T-helper 2 cell treated with Interferon-gamma antibody and Interleukin-4, amounts not matched to agents 100 ng/mL and 5 ng/mL, for 36 hours (primary cell): Measurements from ENCODE around the gene TMEM52. TPM values are rescaled to one million over a fixed set of nuclear protein-coding genes. Genes with fewer than 3 reads are reported as not detected.

Source experiments
- intact Hi-C: fragments of 100-400 bp; cut with micrococcal nuclease; formaldehyde crosslinking; loops from one replicate; pipeline ENCODE4 v1.15.1; 2023
- total RNA-seq: library from RNA; stranded (reverse); gene quantifications from 2 replicates; pipeline ENCODE4 v1.2.3, GENCODE V29; 2022

TMEM52 gene
- total RNA-seq, 1 donor from 2014 or later: not detected

DNA sequence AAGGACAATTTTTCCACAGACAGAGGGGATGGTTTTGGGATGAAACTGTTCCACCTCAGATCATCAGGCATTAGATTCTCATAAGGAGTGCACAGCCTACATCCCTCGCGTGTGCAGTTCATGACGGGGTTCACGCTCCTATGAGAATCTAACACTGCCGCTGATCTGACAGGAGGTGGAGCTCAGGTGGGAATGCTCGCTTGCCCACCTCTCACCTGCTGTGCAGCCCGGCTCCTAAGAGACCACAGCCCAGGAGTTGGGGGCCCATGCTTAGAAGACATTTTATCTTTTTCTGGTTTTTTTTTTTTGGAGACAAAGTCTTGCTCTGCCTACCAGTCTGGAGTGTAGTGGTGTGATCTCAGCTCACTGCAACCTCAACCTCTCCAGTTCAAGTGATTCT, 44.2 kb downstream of the TMEM52 start:
- intact Hi-C loops: no loop called here

DNA sequence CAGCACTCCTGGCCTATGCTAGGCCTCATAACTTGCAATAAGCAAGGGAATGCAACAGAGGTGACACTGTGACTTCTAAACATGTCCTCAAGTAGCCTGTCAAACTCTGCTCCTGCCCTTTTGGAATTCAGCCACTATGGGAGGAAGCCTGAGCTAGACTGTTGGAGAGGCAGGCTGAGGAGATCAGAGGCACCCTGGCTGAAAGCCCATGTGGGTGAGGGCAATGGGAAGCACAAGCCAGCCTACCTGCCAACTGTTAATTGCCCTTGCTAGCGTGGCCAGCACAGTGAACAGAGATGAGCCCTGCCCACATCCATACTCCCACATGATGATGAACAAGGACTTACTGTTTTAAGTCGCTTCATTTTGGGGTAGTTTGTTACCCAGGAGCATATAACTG, 45.9 kb downstream of the TMEM52 start:
- intact Hi-C loops: no loop called here

GRCh38 chr1:1872329-1872994, 46.6 kb downstream of the TMEM52 start:
- intact Hi-C loops: no loop called here

DNA sequence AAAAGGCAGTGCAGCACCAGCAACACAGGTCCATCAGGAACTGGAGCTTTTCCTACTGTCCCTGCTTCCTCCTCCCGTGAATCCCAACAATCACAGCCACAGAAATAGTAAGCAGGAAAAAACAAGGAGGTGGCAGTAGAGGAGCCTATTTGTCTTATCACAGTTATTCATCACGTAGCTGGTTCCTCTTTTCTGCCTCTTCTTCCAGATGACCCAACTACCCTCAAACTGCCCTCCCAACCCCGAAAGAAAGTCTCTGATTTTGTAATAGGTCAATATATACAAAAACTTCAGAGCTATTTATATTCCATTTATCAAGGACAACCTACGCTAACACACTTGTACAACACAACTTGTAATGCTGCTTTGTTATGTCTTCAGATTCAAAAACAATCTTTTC, 49.6 kb downstream of the TMEM52 start:
- intact Hi-C loops: no loop called here

Other genes with a start within 250 kb of the TMEM52 start
- 53.6 and 54.4 TPM in 2 replicates for gene SLC35E2B, start 226.5 kb downstream of the TMEM52 start, total RNA-seq
- 85.3 and 88.8 TPM in 2 replicates for gene CDK11A, start 194.9 kb downstream of the TMEM52 start, total RNA-seq
- 83.1 and 84.6 TPM in 2 replicates for gene NADK, start 140.8 kb downstream of the TMEM52 start, total RNA-seq
- gene GNB1, start 28.2 kb downstream of the TMEM52 start, total RNA-seq: 383 and 387 TPM in 2 replicates
- gene CALML6, start 4.0 kb downstream of the TMEM52 start, total RNA-seq: 0.11 and 0.48 TPM in 2 replicates
- not detected in 2 replicates for gene CFAP74, start 84.5 kb upstream of the TMEM52 start, total RNA-seq
- gene GABRD, start 100.1 kb upstream of the TMEM52 start, total RNA-seq: 0.18 TPM in 1 of 2 replicates, not detected in the other
- gene PRKCZ, start 131.1 kb upstream of the TMEM52 start, total RNA-seq: 3.5 and 3.9 TPM in 2 replicates